ENCODE measurements around the gene PKN2.
A peak's percentile ranks its signal among the peaks of the same experiment; 100 is the strongest.
"Not testable (repeated sequence)": the region's sequence is repeated elsewhere in the genome, so short reads cannot be mapped to it uniquely, and the experiment has no call there.

Gene PKN2

GRCh38 chr1:88680911-88681622 lies 3.0 kb upstream of the PKN2 start:
- DNase-seq, result no peak

GRCh38 chr1:88684482-88685258 lies 597 bp downstream of the PKN2 start:
- DNase-seq, result peak; percentile 68

GRCh38 chr1:88685259-88685620 lies 1.2 kb downstream of the PKN2 start:
- peak; percentile 20 for DNase-seq

GRCh38 chr1:88691540-88691939 lies 7.5 kb downstream of the PKN2 start:
- no peak for DNase-seq

- DNase-seq, result no peak
Measured at GRCh38 chr1:88695781-88696180, 11.7 kb downstream of the PKN2 start.

GRCh38 chr1:88697503-88697902 lies 13.4 kb downstream of the PKN2 start:
- DNase-seq, result no peak

- no peak for DNase-seq
Measured at GRCh38 chr1:88698140-88698539, 14.1 kb downstream of the PKN2 start.

GRCh38 chr1:88698764-88699163 lies 14.7 kb downstream of the PKN2 start:
- no peak for DNase-seq

- no peak for DNase-seq
Measured at GRCh38 chr1:88700425-88701013, 16.4 kb downstream of the PKN2 start.

GRCh38 chr1:88701275-88701674 lies 17.2 kb downstream of the PKN2 start:
- DNase-seq, result no peak

GRCh38 chr1:88701793-88702192 lies 17.7 kb downstream of the PKN2 start:
- DNase-seq, result not testable (repeated sequence)

GRCh38 chr1:88708011-88708410 lies 23.9 kb downstream of the PKN2 start:
- no peak for DNase-seq

GRCh38 chr1:88712907-88713306 lies 28.8 kb downstream of the PKN2 start:
- DNase-seq, result not testable (repeated sequence)

GRCh38 chr1:88716571-88716970 lies 32.5 kb downstream of the PKN2 start:
- not testable (repeated sequence) for DNase-seq

GRCh38 chr1:88722492-88722891 lies 38.4 kb downstream of the PKN2 start:
- no peak for DNase-seq

- no peak for DNase-seq
Measured at GRCh38 chr1:88726697-88727096, 42.6 kb downstream of the PKN2 start.

- no peak for DNase-seq
Measured at GRCh38 chr1:88727205-88727604, 43.1 kb downstream of the PKN2 start.

- no peak for DNase-seq
Measured at GRCh38 chr1:88729297-88729696, 45.2 kb downstream of the PKN2 start.

GRCh38 chr1:88730132-88730675 lies 46.1 kb downstream of the PKN2 start:
- no peak for DNase-seq

- no peak for DNase-seq
Measured at GRCh38 chr1:88730995-88731394, 46.9 kb downstream of the PKN2 start.

- no peak for DNase-seq
Measured at GRCh38 chr1:88731475-88732269, 47.6 kb downstream of the PKN2 start.

- no peak for DNase-seq
Measured at GRCh38 chr1:88735382-88735781, 51.3 kb downstream of the PKN2 start.

- no peak for DNase-seq
Measured at GRCh38 chr1:88735909-88736308, 51.8 kb downstream of the PKN2 start.
